ENCODE results near the gene NCL.

GRCh38 chr2:231464576-231465540, 574 bp upstream of the NCL start:
- TF ChIP-seq CTCF (conservative IDR thresholded peaks at IDR 0.05; ENCODE audit: low read depth, low read length) (no peak), EZH2 (IDR thresholded peaks at IDR 0.05; ENCODE audit: borderline replicate concordance, low read depth, low read length, poor library complexity, severe bottlenecking) (no peak)

Measured in A673 (cell line).